ENCODE measurements around the gene MFSD1. TPM values are rescaled to one million over a fixed set of nuclear protein-coding genes. Genes with fewer than 3 reads are reported as not detected.
A peak's percentile ranks its signal among the peaks of the same experiment; 100 is the strongest.

MFSD1 gene
- total and polyA plus RNA-seq, 8 donors: 22.3 to 187 (median 29.3) TPM

DNA sequence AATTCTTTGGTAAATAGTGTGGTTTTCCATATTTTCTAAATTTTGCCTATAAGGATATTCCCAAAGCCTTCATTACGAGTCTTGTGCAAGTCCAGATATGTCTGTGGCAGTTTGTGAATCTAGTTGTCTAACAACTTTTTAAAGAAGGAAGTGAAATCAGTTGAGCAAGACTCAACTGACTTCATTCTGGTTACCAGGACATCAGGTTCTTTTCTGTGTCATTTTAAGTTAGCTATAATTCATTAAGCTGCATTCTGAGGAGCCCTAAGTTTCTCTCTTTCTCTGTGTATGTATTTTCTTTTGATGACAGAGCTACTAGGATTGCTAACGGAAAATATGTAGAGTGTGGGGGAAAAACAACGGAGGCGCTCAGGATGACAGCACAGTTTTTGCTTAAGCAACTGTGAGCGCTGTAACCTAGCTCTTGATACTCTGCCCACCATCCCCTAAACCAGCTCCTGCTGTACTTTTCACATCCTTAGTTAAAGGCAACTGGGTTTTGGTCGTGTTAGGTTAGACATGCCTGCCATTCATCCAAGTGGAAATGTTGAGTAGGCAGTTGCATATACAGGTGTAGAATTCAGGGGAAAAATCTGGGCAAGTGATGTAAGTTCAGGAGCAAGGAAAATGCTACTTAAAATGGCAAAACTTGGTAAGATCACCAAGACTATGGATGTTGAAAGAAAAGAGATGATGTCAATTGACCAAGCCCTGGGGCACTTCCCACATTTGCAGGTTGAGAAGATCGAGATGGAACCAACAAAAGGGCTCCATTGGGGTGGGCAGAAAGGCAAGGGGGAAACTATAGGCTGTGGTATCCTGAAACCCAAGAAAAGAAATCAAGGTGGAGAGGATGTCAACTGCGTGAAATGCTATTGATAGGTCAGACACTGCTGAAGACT, 9.2 kb downstream of the MFSD1 start:
- Histone ChIP-seq H3K4me1 (peaks cover 0 to 8% (median 0%) of the 10 kb centered on the region in 4 donors), H3K27ac (peak overlapping the region in 2 of 5 donors; percentile 54 to 60), H3K27me3 (no peaks in the 10 kb centered on the region), H3K4me3 (no peak overlapping the region), H3K9me3 (no peaks in the 10 kb centered on the region), H3K36me3 (peaks cover 40 to 93% (median 85%) of the 10 kb centered on the region in 4 donors)
- WGBS, 5 donors: 75 to 94% (median 90%) methylated on average over 8 of the region's 8 CpGs
- DNase-seq: no peak
- intact Hi-C loops (cut with DNase I; ENCODE audit: low total_unique reads): no loop called here
- TF ChIP-seq POLR2AphosphoS5 (IDR thresholded peaks at IDR 0.05): no peak
- no peak for TF ChIP-seq EP300 (IDR thresholded peaks at IDR 0.05)
- no peak for TF ChIP-seq POLR2A (IDR thresholded peaks at IDR 0.05)
- TF ChIP-seq, protein P1, sequence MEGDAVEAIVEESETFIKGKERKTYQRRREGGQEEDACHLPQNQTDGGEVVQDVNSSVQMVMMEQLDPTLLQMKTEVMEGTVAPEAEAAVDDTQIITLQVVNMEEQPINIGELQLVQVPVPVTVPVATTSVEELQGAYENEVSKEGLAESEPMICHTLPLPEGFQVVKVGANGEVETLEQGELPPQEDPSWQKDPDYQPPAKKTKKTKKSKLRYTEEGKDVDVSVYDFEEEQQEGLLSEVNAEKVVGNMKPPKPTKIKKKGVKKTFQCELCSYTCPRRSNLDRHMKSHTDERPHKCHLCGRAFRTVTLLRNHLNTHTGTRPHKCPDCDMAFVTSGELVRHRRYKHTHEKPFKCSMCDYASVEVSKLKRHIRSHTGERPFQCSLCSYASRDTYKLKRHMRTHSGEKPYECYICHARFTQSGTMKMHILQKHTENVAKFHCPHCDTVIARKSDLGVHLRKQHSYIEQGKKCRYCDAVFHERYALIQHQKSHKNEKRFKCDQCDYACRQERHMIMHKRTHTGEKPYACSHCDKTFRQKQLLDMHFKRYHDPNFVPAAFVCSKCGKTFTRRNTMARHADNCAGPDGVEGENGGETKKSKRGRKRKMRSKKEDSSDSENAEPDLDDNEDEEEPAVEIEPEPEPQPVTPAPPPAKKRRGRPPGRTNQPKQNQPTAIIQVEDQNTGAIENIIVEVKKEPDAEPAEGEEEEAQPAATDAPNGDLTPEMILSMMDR (IDR thresholded peaks at IDR 0.05): no peak

DNA sequence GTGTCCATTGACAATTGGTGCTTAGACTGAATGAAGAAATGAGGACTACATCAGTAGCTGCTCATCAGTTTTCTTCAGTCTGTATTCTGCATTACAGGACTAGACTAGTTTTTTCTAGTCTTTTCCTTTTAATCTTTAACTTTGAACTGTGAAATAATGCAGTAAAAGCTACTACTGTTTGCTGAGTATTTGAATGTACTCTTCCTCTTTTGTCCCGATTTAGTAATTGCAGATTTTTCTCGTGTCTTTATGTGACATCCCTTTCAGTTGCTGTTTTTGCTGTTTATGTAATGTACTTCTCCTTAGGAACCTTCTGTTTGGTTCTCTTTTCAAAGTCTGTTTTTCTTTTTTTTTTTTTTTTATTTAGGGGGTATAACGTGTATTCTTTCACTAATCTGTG, 17.4 kb downstream of the MFSD1 start:
- no peaks in the 10 kb centered on the region for H3K27me3 ChIP-seq
- DNase-seq: no peak
- H3K4me1 ChIP-seq: no peaks in the 10 kb centered on the region
- H3K4me3 ChIP-seq: no peak overlapping the region
- H3K36me3 ChIP-seq: peaks cover 34 to 81% (median 79%) of the 10 kb centered on the region in 4 donors
- peak overlapping the region in 1 of 5 donors; percentile 17 for H3K27ac ChIP-seq
- intact Hi-C loops (cut with DNase I; ENCODE audit: low total_unique reads): no loop called here
- WGBS, 5 donors: 74 to 88% (median 78%) methylated on average over 3 of the region's 3 CpGs
- H3K9me3 ChIP-seq: no peaks in the 10 kb centered on the region
- TF ChIP-seq POLR2AphosphoS5 (IDR thresholded peaks at IDR 0.05): no peak
- TF ChIP-seq, protein P1 (IDR thresholded peaks at IDR 0.05): no peak
- no peak for TF ChIP-seq EP300 (IDR thresholded peaks at IDR 0.05)
- no peak for TF ChIP-seq POLR2A (IDR thresholded peaks at IDR 0.05)

DNA sequence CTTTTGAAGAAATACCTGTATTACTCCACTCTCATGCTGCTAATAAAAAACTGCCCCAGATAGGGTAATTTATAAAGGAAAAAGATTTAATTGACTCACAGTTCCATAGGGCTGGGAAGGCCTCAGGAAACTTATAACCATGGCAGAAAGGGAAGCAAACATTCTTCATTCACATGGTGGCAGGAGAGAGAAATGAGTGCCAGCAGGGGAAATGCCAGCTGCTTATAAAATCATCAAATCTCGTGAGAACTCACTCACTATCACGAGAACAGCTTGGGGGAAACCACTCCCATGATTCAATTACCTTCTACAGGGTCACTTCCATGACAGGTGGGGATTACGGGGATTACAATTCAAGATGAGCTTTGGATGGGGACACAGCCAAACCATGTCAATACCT, 18.7 kb downstream of the MFSD1 start:
- no peak for DNase-seq
- H3K27me3 ChIP-seq: no peaks in the 10 kb centered on the region
- 78 to 87% (median 82%) methylated on average over 3 of the region's 3 CpGs for WGBS, 5 donors
- TF ChIP-seq POLR2AphosphoS5 (IDR thresholded peaks at IDR 0.05) (no peak), EP300 (IDR thresholded peaks at IDR 0.05) (no peak), POLR2A (IDR thresholded peaks at IDR 0.05) (no peak)
- TF ChIP-seq, protein P1 (IDR thresholded peaks at IDR 0.05): no peak
- no peaks in the 10 kb centered on the region for H3K4me1 ChIP-seq
- peaks cover 27 to 82% (median 79%) of the 10 kb centered on the region in 4 donors for H3K36me3 ChIP-seq
- intact Hi-C loops (cut with DNase I; ENCODE audit: low total_unique reads): no loop called here
- H3K27ac ChIP-seq: no peak overlapping the region
- H3K4me3 ChIP-seq: no peak overlapping the region
- no peaks in the 10 kb centered on the region for H3K9me3 ChIP-seq

DNA sequence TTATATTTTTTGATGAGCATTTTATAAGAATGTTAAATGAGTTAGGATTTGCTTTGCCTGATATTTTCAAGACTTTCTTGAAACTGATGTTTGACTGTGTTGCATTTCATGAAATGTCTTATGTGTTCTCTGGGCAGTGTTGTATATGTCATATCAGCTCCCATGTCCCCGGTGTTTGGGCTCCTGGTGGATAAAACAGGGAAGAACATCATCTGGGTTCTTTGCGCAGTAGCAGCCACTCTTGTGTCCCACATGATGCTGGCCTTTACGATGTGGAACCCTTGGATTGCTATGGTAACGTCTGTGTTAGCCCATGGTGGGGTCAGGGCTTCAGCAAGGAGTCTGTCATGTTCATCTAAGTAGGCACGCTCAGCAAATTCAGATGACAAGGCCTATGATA, 20.0 kb downstream of the MFSD1 start:
- H3K4me1 ChIP-seq: no peaks in the 10 kb centered on the region
- DNase-seq: no peak
- TF ChIP-seq POLR2AphosphoS5 (IDR thresholded peaks at IDR 0.05): no peak
- no peak for TF ChIP-seq EP300 (IDR thresholded peaks at IDR 0.05)
- TF ChIP-seq, protein P1 (IDR thresholded peaks at IDR 0.05): no peak
- no peak for TF ChIP-seq POLR2A (IDR thresholded peaks at IDR 0.05)
- no peak overlapping the region for H3K4me3 ChIP-seq
- intact Hi-C loops (cut with DNase I; ENCODE audit: low total_unique reads): no loop called here
- WGBS, 5 donors: 91 to 95% (median 95%) methylated on average over 5 of the region's 5 CpGs
- H3K9me3 ChIP-seq: no peaks in the 10 kb centered on the region
- H3K27ac ChIP-seq: no peak overlapping the region
- no peaks in the 10 kb centered on the region for H3K27me3 ChIP-seq
- H3K36me3 ChIP-seq: peaks cover 27 to 93% (median 90%) of the 10 kb centered on the region in 4 donors
